ENCODE data around the gene IPCEF1. TPM values are rescaled to one million over a fixed set of nuclear protein-coding genes. Genes with fewer than 3 reads are reported as not detected.

The IPCEF1 gene
- total and polyA plus RNA-seq, 2 donors (not counting 3 experiments of a cell fraction or from before 2014, with no cell fraction given), result 0.01 to 0.51 TPM

- H3K36me3 ChIP-seq (ENCODE audit: control insufficient read depth in 2 of 2, extremely low read depth in 1 of 2, insufficient read depth in 2 of 2, low read length in 2 of 2), result no peaks in the 10 kb centered on the region
- intact Hi-C loops (cut with micrococcal nuclease), result no loop called here
- no peaks in the 10 kb centered on the region for H3K9me1 ChIP-seq (replicated peaks; ENCODE audit: control insufficient read depth, extremely low read depth, insufficient read depth, low read length)
- no peak overlapping the region for H3K9ac ChIP-seq (replicated peaks; ENCODE audit: extremely low read depth, insufficient read depth, low read length)
- H2AFZ ChIP-seq (ENCODE audit: low read depth, low read length), result no peak overlapping the region
- CTCF ChIA-PET, result interaction anchor here (0.5 kb wide), 1 partner anchor 815 kb away, joined by 3 read pairs; no protein-coding TSS in a partner anchor
- H4K20me1 ChIP-seq (replicated peaks; ENCODE audit: control insufficient read depth, extremely low read depth, insufficient read depth, low read length), result no peaks in the 10 kb centered on the region
- no TSS peak for BruUV-seq (replicated peaks)
- POLR2A ChIA-PET, result no interaction called here
- dilution Hi-C loops (cut with MboI; ENCODE audit: extremely low pct_ligation_motif_present, low sequenced_read_pairs), result no loop called here
- H3K9me3 ChIP-seq (replicated peaks; ENCODE audit: control insufficient read depth, insufficient read depth, low read length), result no peaks in the 10 kb centered on the region
- H3K27me3 ChIP-seq (ENCODE audit: control insufficient read depth in 2 of 2, insufficient read depth in 2 of 2, low read length in 2 of 2), result no peaks in the 10 kb centered on the region
- no peak overlapping the region for H3K4me2 ChIP-seq (ENCODE audit: insufficient read depth, low read length)
- H3K27ac ChIP-seq (ENCODE audit: insufficient read depth, low read depth, low read length), result no peak overlapping the region
- no peaks in the 10 kb centered on the region for H3K4me1 ChIP-seq (ENCODE audit: control insufficient read depth, extremely low read depth, insufficient read depth, low read length)
- H3K4me3 ChIP-seq (replicated peaks in 1 of 3; ENCODE audit: insufficient read depth in 1 of 3, low read depth in 1 of 3, low read length in 3 of 3), result no peak overlapping the region
- peak; percentile 58 for FAIRE-seq
- H3K79me2 ChIP-seq (ENCODE audit: control insufficient read depth, insufficient read depth, low read length), result no peaks in the 10 kb centered on the region
- TF ChIP-seq EZH2 (IDR thresholded peaks at IDR 0.05; ENCODE audit: borderline replicate concordance, low read depth, low read length, severe bottlenecking) (no peak), GATA2 (IDR thresholded peaks at IDR 0.05; ENCODE audit: insufficient read depth, insufficient read length, low read depth, low read length) (no peak), MYC (IDR thresholded peaks at IDR 0.05; ENCODE audit: low read depth, low read length) (no peak), CTCF (IDR thresholded peaks at IDR 0.05; ENCODE audit: extremely low read depth in 1 of 2, insufficient read depth in 1 of 2, low read depth in 1 of 2, low read length in 2 of 2) (no peak), POLR2AphosphoS5 (IDR thresholded peaks at IDR 0.05; ENCODE audit: insufficient read depth, low read depth, low read length) (no peak), POLR2A (IDR thresholded peaks at IDR 0.05; ENCODE audit: low read depth, low read length) (no peak), FOS (IDR thresholded peaks at IDR 0.05; ENCODE audit: borderline replicate concordance, insufficient read depth, low read length) (no peak), MAX (IDR thresholded peaks at IDR 0.05; ENCODE audit: insufficient read depth, insufficient read length) (no peak), JUN (IDR thresholded peaks at IDR 0.05; ENCODE audit: borderline replicate concordance, insufficient read depth, insufficient read length, low read depth) (no peak)
- no peak for DNase-seq (ENCODE audit: low read depth, low spot score)
These were observed 215.9 kb downstream of the IPCEF1 start for GRCh38 chr6:154140743-154141142.
